HG03025 (cell line): ENCODE measurements around the gene STAG2.
"Not testable (repeated sequence)": the region's sequence is repeated elsewhere in the genome, so short reads cannot be mapped to it uniquely, and the experiment has no call there.

Source experiments
- ATAC-seq: cut with Tn5 transposase; IDR thresholded peaks from one replicate; pipeline ENCODE4 v1.9.1; 2021; ENCODE audit warnings: mild to moderate bottlenecking, moderate library complexity; ENCODE audit not compliant: unreplicated experiment, low FRiP score

STAG2 gene

GRCh38 chrX:123961268-123962005, at the start of gene STAG2:
TSS of gene STAG2 (plus strand) at chrX:123961706. CDS start at chrX:124022628, 60,922 bp downstream.
- no peak for ATAC-seq

DNA sequence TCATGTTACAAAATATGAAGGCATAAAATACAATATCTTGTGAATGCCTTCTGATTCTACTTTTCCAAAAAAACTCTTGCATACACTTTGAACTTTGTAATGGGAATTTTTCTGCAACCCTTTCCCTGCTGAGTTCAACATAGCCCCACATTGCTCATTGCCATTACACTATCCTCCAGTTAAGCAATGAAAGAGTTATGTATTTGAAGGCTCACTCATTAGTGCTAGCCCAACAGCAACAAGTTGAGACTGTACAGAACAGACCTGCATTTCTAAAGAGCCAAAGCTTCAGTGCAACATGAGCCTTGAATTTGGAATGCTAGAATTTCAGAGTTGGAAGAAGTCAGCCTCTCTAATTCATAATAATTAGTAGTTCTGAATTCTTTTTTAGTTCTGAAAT, 44.4 kb upstream of the STAG2 start:
- ATAC-seq, result no peak

- no peak for ATAC-seq
Observed at GRCh38 chrX:123918106-123918721, 43.3 kb upstream of the STAG2 start.

DNA sequence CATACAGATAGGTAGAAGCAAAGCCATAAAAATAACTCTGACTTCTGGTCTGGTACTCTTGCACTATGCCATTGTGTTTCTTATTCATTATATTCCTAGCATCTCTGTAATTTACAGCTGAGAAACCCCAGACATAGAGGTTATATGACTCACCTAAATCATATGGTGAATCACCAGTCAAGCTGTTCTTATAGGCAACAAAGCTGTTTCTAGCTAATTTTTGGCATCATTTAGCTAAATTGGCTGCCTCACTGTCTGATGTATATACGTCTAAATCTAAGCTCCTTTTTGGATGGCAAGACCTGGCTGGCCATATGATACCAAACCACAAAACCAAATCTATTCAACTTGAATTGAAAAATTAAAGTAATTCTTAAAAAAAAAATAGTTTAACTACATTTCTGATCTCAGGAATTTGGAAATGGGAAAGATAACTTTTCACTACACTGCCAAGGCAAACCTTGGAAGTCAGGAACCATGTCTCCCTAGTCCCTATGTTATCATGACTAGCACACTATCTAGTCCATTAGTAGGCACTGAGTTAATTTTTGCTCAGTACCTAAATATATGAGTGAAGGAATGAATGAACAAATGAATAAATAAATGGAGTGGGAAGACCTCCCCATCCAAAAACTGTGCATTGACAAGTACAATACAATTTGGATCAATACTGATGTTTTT, 41.3 kb upstream of the STAG2 start:
- no peak for ATAC-seq

GRCh38 chrX:123923211-123923610, 38.3 kb upstream of the STAG2 start:
- no peak for ATAC-seq

DNA sequence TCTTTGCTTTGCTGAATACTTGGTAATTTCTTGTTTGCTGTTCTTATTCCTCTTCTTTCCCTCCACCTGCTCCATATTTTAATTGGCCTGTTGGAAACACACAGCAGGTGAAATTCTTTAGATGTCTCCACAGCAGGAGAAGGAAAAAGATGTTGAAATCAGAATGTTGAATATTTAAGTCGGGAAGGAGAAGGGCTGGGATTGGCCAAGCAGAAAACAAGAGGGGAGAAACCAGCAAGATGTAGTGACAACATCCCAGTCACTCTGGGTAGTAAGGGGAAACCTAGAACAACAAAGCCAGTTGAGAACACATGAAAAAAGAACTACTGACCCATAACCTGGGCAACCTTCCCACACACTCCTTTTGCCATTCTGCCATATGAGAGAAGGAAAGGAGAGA, 37.3 kb upstream of the STAG2 start:
- ATAC-seq, result no peak

DNA sequence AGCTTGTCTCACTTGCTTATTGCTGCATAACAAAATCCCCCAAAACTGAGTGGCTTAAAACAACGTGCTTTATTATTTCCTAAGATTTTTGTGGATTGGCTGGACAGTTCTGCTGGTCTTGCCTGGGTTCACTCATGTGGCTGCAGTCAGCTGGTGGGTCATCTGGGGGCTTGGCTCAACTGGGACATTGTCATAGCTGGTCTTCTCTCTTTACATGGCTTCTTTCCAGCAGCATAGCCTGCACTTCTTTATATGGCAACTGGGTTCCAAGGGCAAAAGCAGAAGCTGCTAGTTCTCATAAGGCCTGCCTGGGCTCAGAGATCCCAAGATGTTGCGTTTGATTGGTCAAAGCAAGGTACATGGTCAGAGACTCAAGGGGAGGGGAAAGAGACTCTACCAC, 33.7 kb upstream of the STAG2 start:
- ATAC-seq, result no peak

DNA sequence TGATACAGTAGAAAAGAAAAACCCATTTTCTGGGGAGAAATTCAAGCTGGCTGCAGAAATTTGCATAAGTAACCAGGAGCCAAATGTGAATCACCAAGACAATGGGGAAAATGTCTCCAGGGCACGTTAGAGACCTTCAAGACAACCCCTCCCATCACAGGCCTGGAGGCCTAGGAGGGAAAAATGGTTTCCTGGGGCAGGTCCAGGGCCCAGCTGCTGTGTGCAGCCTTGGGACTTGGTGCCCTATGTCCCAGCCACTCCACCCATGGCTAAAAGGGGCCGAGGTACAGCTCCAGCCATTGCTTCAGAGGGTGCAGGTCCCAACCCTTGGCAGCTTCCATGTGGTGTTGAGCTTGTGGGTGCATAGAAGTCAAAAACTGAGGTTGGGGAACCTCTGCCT, 29.5 kb upstream of the STAG2 start:
- ATAC-seq, result not testable (repeated sequence)

- ATAC-seq, result no peak
Observed at GRCh38 chrX:123943074-123943473, 18.4 kb upstream of the STAG2 start.

DNA sequence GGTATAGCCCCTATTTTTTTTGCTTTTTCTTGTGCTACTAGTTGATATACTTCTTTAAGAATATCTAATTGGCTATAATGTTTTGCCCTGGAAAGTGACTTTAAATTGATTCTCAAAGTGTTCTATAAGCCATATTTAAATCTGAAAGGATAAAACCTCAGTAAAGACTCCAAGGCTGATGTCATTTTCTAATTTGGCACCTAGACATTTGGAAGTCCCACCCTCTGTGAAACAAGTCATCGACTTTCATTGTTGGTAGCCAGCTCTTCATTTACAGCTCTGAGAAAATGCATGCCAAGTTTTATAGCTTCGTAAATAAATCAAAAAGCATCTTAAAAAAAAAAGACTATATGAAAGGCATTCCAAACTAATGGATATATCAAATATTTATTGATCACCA, 18.0 kb upstream of the STAG2 start:
- no peak for ATAC-seq

DNA sequence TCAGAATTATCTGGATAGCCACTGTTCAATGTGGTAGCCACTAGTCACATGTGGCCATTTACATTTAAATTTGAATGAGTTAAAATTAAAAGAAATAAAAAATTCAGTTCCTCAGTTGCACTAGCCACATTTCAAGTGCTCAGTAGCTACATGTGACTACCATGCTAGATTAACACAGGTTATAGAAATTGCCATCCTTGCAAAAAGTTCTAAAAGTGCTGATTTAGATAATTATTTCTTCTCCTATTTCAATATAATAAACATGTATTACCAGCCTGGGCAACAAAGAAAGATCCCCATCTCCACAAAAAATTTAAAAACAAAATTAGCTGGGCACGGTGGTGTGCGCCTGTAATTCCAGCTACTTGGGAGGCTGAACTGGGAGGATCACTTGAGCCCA, 11.7 kb upstream of the STAG2 start:
- no peak for ATAC-seq

DNA sequence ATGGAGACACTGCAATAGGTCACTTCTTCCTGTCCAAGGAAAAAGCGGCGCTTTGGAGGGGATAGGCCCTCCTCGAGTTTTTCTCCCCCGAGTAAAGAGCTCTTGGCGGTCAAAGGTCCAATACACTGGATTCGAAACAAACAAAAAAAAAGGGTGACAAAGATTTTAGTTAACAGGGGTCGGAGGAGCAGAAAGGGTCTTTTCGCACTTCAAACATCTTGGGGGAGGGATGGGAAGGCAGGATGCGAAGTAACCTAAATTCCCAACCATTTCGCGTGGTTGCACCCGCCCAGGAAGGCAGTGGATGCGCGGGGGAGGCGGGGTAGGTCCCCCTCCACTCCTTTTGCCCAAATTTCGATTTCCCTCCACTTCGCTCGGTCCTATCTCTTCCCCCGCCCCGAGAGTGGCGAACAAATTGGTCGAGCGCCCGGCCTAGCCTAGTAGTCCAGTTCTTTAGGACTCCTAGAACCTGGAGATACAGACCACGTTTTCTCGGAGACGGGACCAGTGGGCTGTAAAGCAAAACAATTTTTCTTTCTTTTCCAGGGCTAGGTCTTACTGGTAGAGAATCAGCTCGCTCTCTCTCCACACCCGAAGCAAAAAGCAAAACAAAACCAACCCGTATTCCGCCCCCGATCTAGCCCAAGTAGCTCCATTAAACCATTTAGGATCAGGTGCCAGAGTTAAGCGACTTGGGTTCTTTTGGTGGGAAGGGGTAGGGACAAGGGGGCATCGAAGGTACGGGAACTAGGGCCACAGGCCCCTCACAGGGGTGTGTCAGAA, 2.0 kb upstream of the STAG2 start:
- no peak for ATAC-seq

DNA sequence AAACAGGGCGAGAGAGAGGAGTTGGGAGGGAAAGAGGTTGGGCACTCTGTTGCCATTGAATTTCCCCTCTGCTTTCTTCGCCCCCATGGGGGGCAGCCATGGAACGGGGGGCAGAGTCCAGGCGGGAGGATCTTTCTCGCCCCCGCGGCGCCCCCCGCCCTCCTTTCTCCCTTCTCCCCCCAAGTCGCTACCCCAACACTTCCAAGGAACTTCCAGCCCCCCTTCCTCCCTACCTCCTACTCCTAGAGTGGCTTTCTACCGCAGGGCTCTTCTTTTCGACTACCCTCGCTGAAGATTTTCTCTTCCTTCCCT, 594 bp upstream of the STAG2 start:
- no peak for ATAC-seq

GRCh38 chrX:123962006-123962467, 531 bp downstream of the STAG2 start:
- no peak for ATAC-seq

DNA sequence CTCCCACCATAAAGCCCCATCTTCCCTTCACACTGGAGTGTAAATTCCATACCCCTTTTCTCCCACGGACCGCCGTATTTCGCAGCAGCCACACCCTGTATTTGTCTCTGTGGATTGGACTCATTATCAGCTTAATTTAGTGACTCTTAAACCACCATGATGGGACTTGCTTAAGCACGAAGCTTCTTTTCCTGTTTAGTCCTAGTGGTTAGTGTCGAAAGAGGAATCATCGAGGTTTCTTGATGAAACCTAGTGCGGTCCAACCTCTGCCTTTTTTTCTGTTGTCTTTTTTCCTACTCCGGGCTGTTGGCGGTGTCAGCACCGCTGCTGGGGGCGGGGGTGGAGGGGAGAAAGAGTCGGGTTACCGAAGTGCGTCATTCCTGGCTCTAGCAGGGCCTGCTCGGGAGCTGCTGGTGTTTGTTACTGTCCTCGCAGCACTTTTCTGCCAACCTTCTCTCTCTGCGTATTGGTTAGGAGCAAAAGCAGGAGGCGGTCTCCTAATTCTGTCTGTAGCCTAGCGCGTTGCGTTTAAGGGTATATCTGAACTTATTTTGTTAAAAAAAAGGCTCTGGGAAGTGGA, 1.4 kb downstream of the STAG2 start:
- peak; percentile 46 for ATAC-seq

DNA sequence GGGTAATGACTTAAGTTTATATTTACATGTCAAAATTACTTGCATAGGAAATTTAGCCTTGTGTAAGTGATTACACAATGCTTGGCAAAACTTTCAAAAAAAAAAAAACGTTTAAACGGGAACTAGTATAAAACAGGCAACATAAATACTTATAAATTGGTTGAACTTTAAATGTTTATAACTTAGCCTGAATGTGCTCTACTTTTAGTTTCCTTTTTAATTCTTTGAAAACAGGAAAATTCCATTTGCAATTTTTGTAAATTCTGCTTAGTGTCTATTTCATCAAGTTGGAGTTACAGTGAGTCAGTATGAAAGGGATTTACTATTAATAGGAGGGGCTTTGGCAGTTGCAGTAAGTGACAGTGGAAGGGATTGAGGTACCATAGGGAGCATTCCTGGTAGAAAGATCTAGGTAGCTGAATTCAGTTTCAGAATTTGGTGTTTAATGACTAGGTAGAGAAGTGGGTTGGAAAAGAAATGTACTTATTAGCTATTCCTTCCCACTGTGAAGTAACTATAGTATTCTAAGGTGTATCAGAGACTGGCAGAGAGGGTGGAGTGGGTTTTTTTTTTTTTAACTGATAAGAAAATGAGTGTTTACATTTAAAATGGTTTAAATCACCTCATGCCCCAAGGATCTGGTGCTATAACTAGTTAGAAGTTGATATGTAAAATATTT, 2.8 kb downstream of the STAG2 start:
- ATAC-seq, result no peak

DNA sequence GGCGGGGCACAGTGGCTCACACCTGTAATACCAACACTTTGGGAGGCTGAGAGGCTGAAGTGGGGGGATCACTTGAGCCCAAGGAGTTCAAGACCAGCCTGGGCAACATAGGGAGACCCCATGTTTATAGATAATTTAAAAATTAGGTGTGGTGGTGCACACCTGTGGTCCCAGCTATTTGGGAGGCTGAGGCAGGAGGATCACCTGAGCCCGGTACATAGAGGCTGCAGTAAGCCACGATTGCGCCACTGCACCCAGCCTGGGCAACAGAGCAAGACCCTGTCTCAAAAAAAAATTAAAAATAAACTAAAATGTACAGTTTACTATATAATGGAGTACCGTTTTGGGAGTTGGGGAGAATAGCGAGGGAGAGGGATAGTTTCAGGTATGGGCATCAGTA, 4.2 kb downstream of the STAG2 start:
- no peak for ATAC-seq

DNA sequence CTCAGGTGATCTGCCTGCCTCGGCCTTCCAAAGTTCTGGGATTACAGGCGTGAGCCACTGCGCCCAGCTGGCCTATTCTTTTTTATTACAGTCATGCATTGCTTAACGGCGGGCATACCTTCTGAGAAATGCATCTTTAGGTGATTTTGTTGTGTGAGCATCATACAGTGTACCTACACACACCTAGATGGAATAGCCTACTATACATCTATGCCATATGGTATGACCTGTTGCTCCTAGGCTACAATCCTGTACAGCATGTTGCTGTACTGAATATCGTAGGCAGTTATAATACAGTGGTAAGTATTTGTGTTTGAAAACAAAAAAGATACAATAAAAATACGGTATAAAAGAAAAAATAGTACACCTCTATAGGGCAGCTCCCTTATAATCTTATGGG, 6.0 kb downstream of the STAG2 start:
- no peak for ATAC-seq

DNA sequence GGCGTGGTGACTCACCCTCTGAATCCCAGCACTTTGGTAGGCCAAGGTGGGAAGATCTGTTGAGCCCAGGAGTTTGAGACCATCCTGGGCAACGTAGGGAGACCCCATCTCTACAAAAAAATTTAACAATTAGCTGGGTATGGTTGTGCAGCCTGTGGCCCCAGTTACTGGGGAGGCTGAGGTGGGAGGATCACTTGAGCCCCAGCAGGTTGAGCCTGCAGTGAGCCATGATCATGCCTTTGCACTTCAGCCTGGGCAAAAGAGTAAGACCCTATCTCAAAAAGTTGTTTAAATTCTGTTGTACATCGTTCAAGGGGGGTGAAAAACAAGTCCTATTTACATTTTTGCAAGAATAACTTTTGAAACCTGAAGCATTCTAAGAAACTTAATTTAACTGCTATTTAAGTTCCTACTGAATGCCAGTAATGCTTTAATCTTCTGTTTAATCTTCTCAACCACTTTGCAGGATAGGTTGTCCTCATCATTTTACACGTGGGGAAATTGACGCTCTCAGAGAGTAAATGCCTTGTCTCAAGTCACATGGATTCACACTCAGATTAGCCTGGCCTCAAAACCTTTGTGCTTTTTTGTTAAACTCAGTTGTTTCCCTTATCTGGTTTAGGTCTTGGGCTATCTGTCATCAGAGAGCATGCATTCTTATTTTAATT, 7.0 kb downstream of the STAG2 start:
- ATAC-seq, result no peak

GRCh38 chrX:123971982-123972381, 10.5 kb downstream of the STAG2 start:
- no peak for ATAC-seq
